Stomach smooth muscle (tissue), 2 donors: ENCODE data around the gene HMGB1.
A peak's percentile ranks its signal among the peaks of the same experiment; 100 is the strongest.

ENCODE experiments used
- H3K27ac ChIP-seq: one replicate; pipeline ENCODE4 v1.7.0; 2013; ENCODE audit warnings: mild to moderate bottlenecking, low read length, inconsistent platforms
- H3K27me3 ChIP-seq, 2 donors: one replicate each; pipeline ENCODE4 v1.7.0; 2013; ENCODE audit warnings: low read length in 2 of 2; ENCODE audit not compliant: insufficient read depth in 2 of 2, control insufficient read depth in 1 of 2
- H3K36me3 ChIP-seq, 2 donors: one replicate each; pipeline ENCODE4 v1.7.0; 2013; ENCODE audit warnings: low read length in 2 of 2; ENCODE audit not compliant: control insufficient read depth in 2 of 2, insufficient read depth in 2 of 2
- H3K4me1 ChIP-seq: one replicate; pipeline ENCODE4 v1.7.0; 2013; ENCODE audit warnings: low read length; ENCODE audit not compliant: control insufficient read depth, insufficient read depth
- H3K4me3 ChIP-seq, 2 donors: one replicate each; pipeline ENCODE4 v1.7.0; 2013; ENCODE audit warnings: low read length in 2 of 2
- H3K9ac ChIP-seq, 2 donors: one replicate each; pipeline ENCODE4 v1.7.0; 2013; ENCODE audit warnings: low read length in 2 of 2, mild to moderate bottlenecking in 1 of 2
- H3K9me3 ChIP-seq, 2 donors: one replicate each; pipeline ENCODE4 v1.7.0; 2013; ENCODE audit warnings: low read length in 2 of 2; ENCODE audit not compliant: control insufficient read depth in 2 of 2
- donor health status: healthy.
- donor health status: Pancreatic carcinoma.

Gene HMGB1

GRCh38 chr13:30465593-30466357, at the start of gene HMGB1:
TSS of gene HMGB1 (minus strand) at chr13:30465936. CDS start at chr13:30463680, 2,256 bp downstream.
- peaks cover 10% of the 10 kb centered on the region for H3K4me1 ChIP-seq
- H3K27me3 ChIP-seq, result no peaks in the 10 kb centered on the region
- peak within 1 kb of the TSS; percentile 88 to 96 for H3K9ac ChIP-seq
- peak within 1 kb of the TSS; percentile 94 for H3K27ac ChIP-seq
- no peaks in the 10 kb centered on the region for H3K9me3 ChIP-seq
- peak within 1 kb of the TSS; percentile 71 to 81 for H3K4me3 ChIP-seq
- H3K36me3 ChIP-seq, result peaks cover 0 to 4% of the 10 kb centered on the region in 2 donors

- no peaks in the 10 kb centered on the region for H3K9me3 ChIP-seq
- H3K27me3 ChIP-seq, result no peaks in the 10 kb centered on the region
- H3K27ac ChIP-seq, result no peak overlapping the region
- no peak overlapping the region for H3K4me3 ChIP-seq
- H3K36me3 ChIP-seq, result no peaks in the 10 kb centered on the region
- H3K9ac ChIP-seq, result no peak overlapping the region
- H3K4me1 ChIP-seq, result no peaks in the 10 kb centered on the region
These were observed 45.2 kb upstream of the HMGB1 start for GRCh38 chr13:30510811-30511371.

GRCh38 chr13:30510091-30510490, 44.4 kb upstream of the HMGB1 start:
- H3K4me3 ChIP-seq, result no peak overlapping the region
- H3K9ac ChIP-seq, result no peak overlapping the region
- H3K4me1 ChIP-seq, result no peaks in the 10 kb centered on the region
- H3K36me3 ChIP-seq, result no peaks in the 10 kb centered on the region
- no peak overlapping the region for H3K27ac ChIP-seq
- no peaks in the 10 kb centered on the region for H3K27me3 ChIP-seq
- H3K9me3 ChIP-seq, result no peaks in the 10 kb centered on the region

GRCh38 chr13:30509254-30510050, 43.7 kb upstream of the HMGB1 start:
- H3K36me3 ChIP-seq, result no peaks in the 10 kb centered on the region
- H3K9ac ChIP-seq, result no peak overlapping the region
- no peak overlapping the region for H3K27ac ChIP-seq
- H3K4me1 ChIP-seq, result no peaks in the 10 kb centered on the region
- H3K9me3 ChIP-seq, result no peaks in the 10 kb centered on the region
- H3K4me3 ChIP-seq, result no peak overlapping the region
- no peaks in the 10 kb centered on the region for H3K27me3 ChIP-seq

GRCh38 chr13:30504081-30504480, 38.3 kb upstream of the HMGB1 start:
- no peaks in the 10 kb centered on the region for H3K36me3 ChIP-seq
- H3K4me3 ChIP-seq, result no peak overlapping the region
- no peaks in the 10 kb centered on the region for H3K9me3 ChIP-seq
- H3K4me1 ChIP-seq, result no peaks in the 10 kb centered on the region
- no peak overlapping the region for H3K9ac ChIP-seq
- H3K27me3 ChIP-seq, result no peaks in the 10 kb centered on the region
- H3K27ac ChIP-seq, result no peak overlapping the region

- no peaks in the 10 kb centered on the region for H3K4me1 ChIP-seq
- H3K27ac ChIP-seq, result no peak overlapping the region
- H3K27me3 ChIP-seq, result no peaks in the 10 kb centered on the region
- no peak overlapping the region for H3K9ac ChIP-seq
- no peaks in the 10 kb centered on the region for H3K9me3 ChIP-seq
- H3K36me3 ChIP-seq, result no peaks in the 10 kb centered on the region
- no peak overlapping the region for H3K4me3 ChIP-seq
These were observed 36.5 kb upstream of the HMGB1 start for GRCh38 chr13:30502237-30502636.

- no peaks in the 10 kb centered on the region for H3K4me1 ChIP-seq
- H3K9me3 ChIP-seq, result no peaks in the 10 kb centered on the region
- H3K36me3 ChIP-seq, result no peaks in the 10 kb centered on the region
- H3K4me3 ChIP-seq, result no peak overlapping the region
- no peak overlapping the region for H3K9ac ChIP-seq
- H3K27ac ChIP-seq, result no peak overlapping the region
- H3K27me3 ChIP-seq, result no peaks in the 10 kb centered on the region
These were observed 33.6 kb upstream of the HMGB1 start for GRCh38 chr13:30499338-30499737.

- H3K36me3 ChIP-seq, result no peaks in the 10 kb centered on the region
- H3K9ac ChIP-seq, result no peak overlapping the region
- no peaks in the 10 kb centered on the region for H3K27me3 ChIP-seq
- H3K9me3 ChIP-seq, result no peaks in the 10 kb centered on the region
- H3K27ac ChIP-seq, result no peak overlapping the region
- H3K4me1 ChIP-seq, result no peaks in the 10 kb centered on the region
- H3K4me3 ChIP-seq, result no peak overlapping the region
These were observed 30.4 kb upstream of the HMGB1 start for GRCh38 chr13:30496147-30496546.

GRCh38 chr13:30495746-30496145, 30.0 kb upstream of the HMGB1 start:
- Histone ChIP-seq H3K27me3 (no peaks in the 10 kb centered on the region), H3K9me3 (no peaks in the 10 kb centered on the region), H3K4me3 (no peak overlapping the region), H3K9ac (no peak overlapping the region), H3K4me1 (no peaks in the 10 kb centered on the region), H3K27ac (no peak overlapping the region), H3K36me3 (no peaks in the 10 kb centered on the region)

GRCh38 chr13:30493658-30494381, 28.1 kb upstream of the HMGB1 start:
- no peak overlapping the region for H3K27ac ChIP-seq
- H3K9me3 ChIP-seq, result no peaks in the 10 kb centered on the region

More at GRCh38 chr13:30493658-30494381, 28.1 kb upstream of the HMGB1 start:
- no peaks in the 10 kb centered on the region for H3K4me1 ChIP-seq
- H3K4me3 ChIP-seq, result no peak overlapping the region
- H3K27me3 ChIP-seq, result no peaks in the 10 kb centered on the region
- H3K36me3 ChIP-seq, result no peaks in the 10 kb centered on the region
- no peak overlapping the region for H3K9ac ChIP-seq
